Measurements from ENCODE around the gene NME3.

The NME3 gene

DNA sequence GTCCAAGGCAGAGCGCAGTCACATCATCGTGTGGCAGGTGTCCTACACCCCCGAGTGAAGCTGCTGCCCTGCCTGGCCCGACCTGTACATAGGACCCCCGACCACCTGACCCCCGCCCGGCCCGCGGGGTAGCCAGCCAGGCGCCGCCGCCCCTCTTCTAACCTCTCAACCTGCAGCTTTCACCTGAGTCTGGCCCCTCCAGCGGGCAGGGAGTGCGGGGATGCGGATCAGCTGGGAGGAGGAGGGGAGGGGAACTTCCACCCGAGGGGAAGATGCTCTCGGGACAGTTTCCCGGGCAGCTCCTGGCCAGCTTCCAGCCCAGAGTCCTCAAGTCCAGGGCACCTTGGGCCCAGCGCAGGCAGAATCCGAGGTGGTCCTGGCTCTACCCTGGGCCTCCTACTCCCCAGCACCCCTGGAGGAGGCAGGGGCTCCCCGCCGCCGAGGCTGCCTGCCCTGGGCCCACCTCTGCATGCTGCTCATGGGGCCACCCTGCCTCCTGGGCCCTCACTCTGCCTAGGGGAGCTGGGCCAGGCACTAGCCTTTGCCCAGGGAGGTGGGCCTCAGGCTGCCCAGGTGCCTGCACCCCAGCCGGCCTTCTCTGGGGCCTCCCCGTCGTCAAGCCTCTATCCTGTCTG is 2.5 kb downstream of the NME3 start:
- no peak for DNase-seq (ENCODE audit: low read depth)

- DNase-seq (ENCODE audit: low read depth) = no peak
These were observed 3.1 kb downstream of the NME3 start for GRCh38 chr16:1768061-1768766.

DNA sequence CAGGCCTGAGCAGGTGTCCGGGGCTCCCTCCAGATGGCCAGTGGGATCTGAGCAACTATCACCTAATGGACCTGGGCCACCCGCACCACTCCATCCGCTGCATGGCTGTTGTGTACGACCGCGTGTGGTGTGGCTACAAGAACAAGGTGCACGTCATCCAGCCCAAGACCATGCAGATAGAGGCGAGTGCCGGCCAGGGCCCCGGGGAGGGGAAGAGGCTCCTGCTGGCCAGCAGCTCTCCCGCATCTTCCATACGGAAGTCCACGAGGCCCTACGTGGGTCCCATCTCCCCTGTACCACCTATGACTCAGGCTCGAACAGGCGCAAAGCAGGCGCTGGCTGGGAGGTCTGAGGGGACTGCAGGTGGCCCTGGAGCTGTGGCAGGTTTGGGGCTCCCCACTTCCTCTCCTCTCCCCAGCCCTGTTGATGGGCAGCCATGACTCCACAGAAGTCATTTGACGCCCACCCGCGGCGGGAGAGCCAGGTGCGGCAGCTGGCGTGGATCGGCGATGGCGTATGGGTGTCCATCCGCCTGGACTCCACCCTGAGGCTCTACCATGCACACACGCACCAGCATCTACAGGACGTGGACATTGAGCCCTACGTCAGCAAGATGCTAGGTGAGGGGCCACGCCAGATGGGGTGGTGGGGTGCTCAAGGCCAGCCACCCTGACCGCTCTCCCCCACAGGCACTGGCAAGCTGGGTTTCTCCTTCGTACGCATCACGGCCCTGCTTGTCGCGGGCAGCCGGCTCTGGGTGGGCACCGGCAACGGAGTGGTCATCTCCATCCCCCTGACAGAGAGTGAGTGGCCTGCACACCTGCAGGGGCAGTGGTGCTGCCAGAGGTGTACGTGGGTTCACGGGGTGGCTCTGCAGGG is 4.0 kb downstream of the NME3 start:
- no peak for DNase-seq (ENCODE audit: low read depth)

DNA sequence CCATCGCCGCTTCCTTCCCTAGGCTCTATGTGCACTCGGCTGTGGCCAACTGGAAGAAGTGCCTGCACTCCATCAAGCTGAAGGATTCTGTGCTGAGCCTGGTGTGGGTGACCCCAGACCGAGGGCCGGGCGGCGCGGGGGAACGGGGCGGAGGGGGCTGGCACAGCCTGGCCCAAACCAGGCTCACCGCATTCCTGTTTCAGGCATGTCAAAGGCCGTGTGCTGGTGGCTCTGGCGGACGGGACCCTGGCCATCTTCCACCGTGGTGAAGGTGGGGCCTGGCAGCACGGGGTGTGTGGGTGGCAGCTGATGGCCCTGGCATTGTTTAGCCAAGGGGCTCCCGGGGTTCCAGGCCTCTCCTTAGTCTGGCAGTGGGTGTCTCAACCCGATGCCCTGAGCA is 4.6 kb downstream of the NME3 start:
- DNase-seq (ENCODE audit: low read depth) = no peak

- no peak for DNase-seq (ENCODE audit: low read depth)
These were observed 5.1 kb downstream of the NME3 start for GRCh38 chr16:1766231-1766630.

DNA sequence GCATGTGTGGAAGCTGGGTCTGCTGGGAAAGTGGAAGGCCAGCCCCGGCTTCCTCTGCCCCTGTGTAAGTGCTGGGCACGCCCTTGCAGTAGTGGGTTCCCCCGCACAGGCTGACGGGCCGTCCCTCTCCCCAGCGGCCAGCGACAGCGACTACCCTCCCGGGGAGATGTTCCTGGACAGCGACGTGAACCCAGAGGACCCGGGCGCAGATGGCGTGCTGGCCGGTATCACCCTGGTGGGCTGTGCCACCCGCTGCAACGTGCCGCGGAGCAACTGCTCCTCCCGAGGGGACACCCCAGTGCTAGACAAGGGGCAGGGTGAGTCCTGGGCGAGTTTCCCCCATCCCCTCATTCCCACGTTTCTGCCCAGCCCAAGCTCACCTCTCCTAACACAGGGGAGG is 5.5 kb downstream of the NME3 start:
- DNase-seq (ENCODE audit: low read depth) = no peak

- no peak for DNase-seq (ENCODE audit: low read depth)
These were observed 6.4 kb downstream of the NME3 start for GRCh38 chr16:1764971-1765370.

- no peak for DNase-seq (ENCODE audit: low read depth)
These were observed 7.5 kb downstream of the NME3 start for GRCh38 chr16:1763521-1764511.

DNA sequence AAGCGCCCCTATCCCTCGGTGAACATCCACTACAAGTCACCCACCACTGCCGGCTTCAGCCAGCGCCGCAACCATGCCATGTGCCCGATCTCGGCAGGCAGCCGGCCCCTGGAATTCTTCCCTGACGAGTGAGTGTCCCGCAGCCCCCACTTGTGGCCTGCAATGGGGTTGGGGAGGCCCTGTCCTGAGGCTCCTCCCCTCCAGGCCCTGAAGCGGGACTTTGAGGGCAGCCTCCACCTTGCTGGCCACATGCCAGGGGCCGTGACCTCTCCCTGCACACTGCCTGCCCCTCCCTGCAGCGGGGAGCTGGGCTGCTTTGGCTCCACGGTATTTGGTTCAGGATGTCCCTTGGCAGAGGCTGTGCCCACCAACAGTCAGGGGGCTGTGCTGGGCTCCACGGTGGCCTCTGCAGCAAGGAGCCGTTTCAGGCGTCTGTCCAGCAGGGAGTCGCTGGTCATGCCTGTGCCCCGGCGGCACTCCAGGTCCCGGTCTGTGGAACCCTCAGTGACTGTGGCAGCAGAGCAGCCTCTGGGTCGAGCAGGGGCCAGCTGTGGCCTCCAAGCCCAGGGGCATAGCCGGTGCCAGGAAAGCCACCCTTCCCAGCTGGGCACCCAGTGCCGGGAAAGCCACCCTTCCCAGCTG is 8.3 kb downstream of the NME3 start:
- DNase-seq (ENCODE audit: low read depth) = no peak

GRCh38 chr16:1762196-1762878 is 9.0 kb downstream of the NME3 start:
- no peak for DNase-seq (ENCODE audit: low read depth)

DNA sequence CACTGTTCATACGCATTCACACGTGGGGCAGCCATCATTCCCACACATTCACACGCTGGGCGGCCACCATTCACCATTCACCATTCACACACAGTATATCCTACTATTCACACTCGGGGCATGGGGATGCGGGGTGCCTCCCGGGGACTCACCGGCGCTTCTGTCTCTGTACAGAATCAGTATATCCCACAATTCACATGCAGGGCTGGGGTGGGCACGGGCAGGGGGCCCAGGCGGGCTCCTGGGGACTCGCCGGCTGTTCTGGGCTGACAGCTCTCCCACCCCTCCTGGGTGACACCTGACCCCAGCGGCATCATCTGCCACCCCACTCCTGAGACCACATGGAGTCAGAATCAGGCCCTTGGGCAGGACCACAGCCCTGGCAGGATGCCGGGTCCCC is 9.6 kb downstream of the NME3 start:
- DNase-seq (ENCODE audit: low read depth) = no peak

- no peak for DNase-seq (ENCODE audit: low read depth)
These were observed 10.4 kb downstream of the NME3 start for GRCh38 chr16:1760911-1761310.

DNA sequence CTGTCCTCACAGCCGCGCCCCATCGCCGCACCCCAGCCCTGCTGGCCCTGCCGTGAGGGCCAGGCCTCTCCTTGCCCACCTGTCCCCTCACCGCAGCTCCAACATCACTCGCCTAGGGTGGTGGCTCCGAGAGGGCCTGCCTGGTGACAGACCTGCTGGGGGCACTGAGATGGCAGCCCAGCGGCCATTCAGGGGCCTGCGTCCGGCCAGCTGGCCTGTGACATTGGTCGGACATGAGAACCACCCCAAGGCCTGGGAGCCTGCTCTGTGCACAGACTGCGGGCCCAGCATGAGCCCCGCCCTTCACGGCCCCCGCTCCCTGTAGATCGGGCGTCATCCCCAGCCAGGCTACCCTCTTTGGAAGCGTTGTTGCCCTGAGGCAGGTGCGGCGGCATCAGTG is 11.8 kb downstream of the NME3 start:
- no peak for DNase-seq (ENCODE audit: low read depth)

DNA sequence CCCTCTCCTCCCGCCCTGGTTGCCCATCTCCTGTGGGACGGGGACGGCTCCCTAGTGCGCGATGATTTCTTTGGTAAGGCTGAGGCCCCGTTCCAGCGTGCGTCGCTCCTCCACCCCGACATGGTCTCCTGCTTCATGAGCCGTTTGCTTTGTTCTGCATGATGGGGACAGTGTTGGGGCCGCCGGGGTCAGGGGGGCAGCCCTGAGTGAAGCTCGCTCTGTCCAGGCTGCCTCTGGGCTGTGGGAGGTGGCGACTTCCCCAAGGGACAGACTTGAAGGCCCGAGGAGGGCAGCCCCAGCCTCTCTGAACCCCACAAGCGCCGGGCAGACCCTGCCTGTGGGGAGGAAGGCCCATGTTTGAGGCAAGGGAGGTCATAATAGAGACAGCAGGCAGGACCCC is 12.4 kb downstream of the NME3 start:
- no peak for DNase-seq (ENCODE audit: low read depth)

GRCh38 chr16:1757714-1758461 is 13.5 kb downstream of the NME3 start:
- DNase-seq (ENCODE audit: low read depth) = no peak

- no peak for DNase-seq (ENCODE audit: low read depth)
These were observed 17.1 kb downstream of the NME3 start for GRCh38 chr16:1754204-1754603.

DNA sequence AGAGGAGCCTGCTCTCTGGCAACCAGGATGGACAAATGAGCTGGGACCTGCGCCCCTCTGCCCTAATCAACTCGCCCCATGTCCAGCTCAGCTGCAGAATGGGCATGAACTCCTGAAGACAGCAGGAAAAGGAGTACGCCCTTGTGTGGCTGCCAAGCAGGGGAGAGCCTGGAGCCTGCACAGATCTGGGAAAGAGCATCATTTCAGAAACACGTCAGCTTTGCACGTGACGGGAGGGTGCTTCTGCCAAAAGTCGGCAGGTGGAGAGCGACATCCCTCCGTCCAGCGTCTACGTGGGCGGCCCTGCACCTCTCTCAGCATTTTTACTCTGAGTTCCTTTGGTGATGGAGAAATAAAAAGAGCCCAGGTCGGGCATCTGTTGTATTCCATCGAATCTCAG is 18.5 kb downstream of the NME3 start:
- DNase-seq (ENCODE audit: low read depth) = no peak

GRCh38 chr16:1751946-1752345 is 19.4 kb downstream of the NME3 start:
- no peak for DNase-seq (ENCODE audit: low read depth)

DNA sequence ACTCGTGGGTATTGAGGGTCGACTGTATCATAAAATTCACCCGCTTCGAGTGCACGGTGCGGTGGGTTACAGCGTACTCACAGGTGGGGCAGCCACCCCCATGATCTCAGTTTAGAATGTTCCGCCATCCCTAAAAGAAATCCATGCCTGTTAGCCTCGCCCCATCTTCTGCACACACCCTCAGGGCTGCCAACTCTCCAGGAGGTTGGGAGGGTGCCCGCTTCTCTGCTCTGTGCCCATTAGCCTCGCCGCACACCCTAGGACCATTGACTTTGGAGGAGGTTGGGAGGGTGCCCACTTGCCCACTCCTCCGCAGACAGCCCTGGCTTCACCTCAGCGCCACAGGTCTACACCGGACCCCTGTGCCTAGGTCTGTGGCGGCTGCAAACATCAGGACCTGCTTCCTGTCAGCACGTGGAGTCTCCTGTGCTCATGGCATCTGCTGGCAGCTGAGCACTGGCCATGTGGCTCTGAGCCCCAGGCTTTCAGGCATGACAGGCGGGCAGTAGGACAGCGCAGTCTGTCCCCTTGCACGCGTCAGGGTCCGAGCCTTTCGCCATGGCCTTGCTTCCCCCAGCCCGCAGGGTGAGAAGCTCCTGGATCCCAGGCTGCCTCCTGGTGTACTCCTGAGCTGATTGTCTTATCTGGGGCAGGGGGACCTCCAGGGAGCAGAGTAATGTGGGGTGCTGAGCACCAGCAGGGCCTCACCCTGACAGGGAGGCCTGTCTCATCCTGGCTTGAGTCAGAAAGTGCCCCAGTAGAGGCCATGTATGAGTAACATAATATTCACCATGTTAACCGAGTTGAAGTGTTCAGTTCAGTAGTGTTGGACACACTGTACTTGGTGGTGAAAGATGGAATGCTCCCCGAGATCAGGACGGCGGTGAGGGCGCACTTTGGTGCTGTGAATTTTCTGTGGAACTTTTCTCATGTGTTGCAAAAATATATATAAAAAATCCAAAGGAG is 21.9 kb downstream of the NME3 start:
- DNase-seq (ENCODE audit: low read depth) = no peak
